IPS-18a (cell line): Measurements from ENCODE around the gene ABLIM1.

Experiments used
- H3K27ac ChIP-seq: one replicate; pipeline ENCODE4 v1.5.1; 2013; ENCODE audit warnings: low read length
- H3K27me3 ChIP-seq: one replicate; pipeline ENCODE4 v1.6.1; 2013; ENCODE audit warnings: mild to moderate bottlenecking, low read length; ENCODE audit not compliant: control insufficient read depth, insufficient read depth
- H3K36me3 ChIP-seq: one replicate; pipeline ENCODE4 v1.6.1; 2013; ENCODE audit warnings: low read depth, low read length; ENCODE audit not compliant: control insufficient read depth
- H3K4me1 ChIP-seq: one replicate; pipeline ENCODE4 v1.6.1; 2013; ENCODE audit warnings: low read depth, low read length; ENCODE audit not compliant: control insufficient read depth
- H3K4me3 ChIP-seq: one replicate; pipeline ENCODE4 v1.5.1; 2013; ENCODE audit warnings: low read length
- H3K9ac ChIP-seq: one replicate; pipeline ENCODE4 v1.6.1; 2013; ENCODE audit warnings: mild to moderate bottlenecking, low read length, moderate library complexity
- H3K9me3 ChIP-seq: one replicate; pipeline ENCODE4 v1.6.1; 2013; ENCODE audit warnings: low read depth, low read length; ENCODE audit not compliant: control insufficient read depth

The ABLIM1 gene

GRCh38 chr10:114393886-114394285 is 264.2 kb downstream of the ABLIM1 start:
- no peak overlapping the region for H3K9ac ChIP-seq
- H3K4me3 ChIP-seq: no peak overlapping the region
- no peaks in the 10 kb centered on the region for H3K36me3 ChIP-seq
- H3K27ac ChIP-seq: no peak overlapping the region
- H3K9me3 ChIP-seq: no peaks in the 10 kb centered on the region
- peaks cover 7% of the 10 kb centered on the region for H3K4me1 ChIP-seq
- no peaks in the 10 kb centered on the region for H3K27me3 ChIP-seq

DNA sequence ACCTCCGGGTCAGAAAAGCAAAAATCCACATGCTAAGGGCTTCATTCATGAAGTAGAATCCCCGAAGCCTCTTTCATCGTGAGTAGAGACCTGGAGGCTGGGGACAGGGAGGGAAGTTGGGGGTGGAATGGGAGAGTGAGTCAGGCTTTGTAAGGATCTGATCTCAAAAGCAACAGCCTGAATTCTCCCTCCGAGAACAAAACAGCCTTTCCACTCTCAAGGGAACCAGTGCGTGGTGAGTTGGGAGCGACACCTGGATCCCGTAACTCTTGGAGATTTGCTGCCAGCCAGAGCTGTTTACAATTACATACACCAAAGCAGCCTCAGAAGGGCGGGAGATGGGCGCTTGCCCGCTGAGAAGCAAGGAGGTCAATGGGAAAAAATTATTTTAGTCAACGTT is 264.6 kb downstream of the ABLIM1 start:
- Histone ChIP-seq H3K4me1 (peaks cover 7% of the 10 kb centered on the region), H3K9ac (no peak overlapping the region), H3K36me3 (no peaks in the 10 kb centered on the region), H3K27ac (no peak overlapping the region), H3K9me3 (no peaks in the 10 kb centered on the region), H3K27me3 (no peaks in the 10 kb centered on the region), H3K4me3 (no peak overlapping the region)

- no peaks in the 10 kb centered on the region for H3K27me3 ChIP-seq
- no peaks in the 10 kb centered on the region for H3K36me3 ChIP-seq
- H3K9me3 ChIP-seq: no peaks in the 10 kb centered on the region
- peaks cover 7% of the 10 kb centered on the region for H3K4me1 ChIP-seq
- no peak overlapping the region for H3K9ac ChIP-seq
- H3K4me3 ChIP-seq: no peak overlapping the region
- no peak overlapping the region for H3K27ac ChIP-seq
Measured at GRCh38 chr10:114392112-114392835, 265.8 kb downstream of the ABLIM1 start.

DNA sequence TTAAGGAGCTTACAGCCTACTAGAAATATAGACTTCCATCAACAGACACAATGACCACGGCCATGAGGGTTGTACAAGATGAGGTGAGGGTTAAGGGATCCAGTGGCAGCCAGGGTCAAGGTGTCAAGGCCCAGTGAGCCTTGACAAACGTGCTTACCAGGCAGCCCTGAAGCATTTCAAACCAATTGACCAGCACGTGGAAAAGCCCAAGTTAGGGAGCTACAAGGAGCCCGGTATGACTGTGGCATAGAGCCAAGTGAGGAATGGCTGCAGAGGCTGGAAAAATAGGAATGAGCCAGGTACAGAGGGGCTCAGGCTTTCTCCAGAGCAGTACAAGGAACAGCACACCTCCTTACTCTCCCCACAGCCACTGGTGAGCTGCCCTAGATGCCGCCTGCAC is 266.5 kb downstream of the ABLIM1 start:
- H3K27ac ChIP-seq: no peak overlapping the region
- H3K9ac ChIP-seq: no peak overlapping the region
- H3K27me3 ChIP-seq: no peaks in the 10 kb centered on the region
- no peak overlapping the region for H3K4me3 ChIP-seq
- H3K4me1 ChIP-seq: peaks cover 7% of the 10 kb centered on the region
- H3K9me3 ChIP-seq: no peaks in the 10 kb centered on the region
- no peaks in the 10 kb centered on the region for H3K36me3 ChIP-seq

DNA sequence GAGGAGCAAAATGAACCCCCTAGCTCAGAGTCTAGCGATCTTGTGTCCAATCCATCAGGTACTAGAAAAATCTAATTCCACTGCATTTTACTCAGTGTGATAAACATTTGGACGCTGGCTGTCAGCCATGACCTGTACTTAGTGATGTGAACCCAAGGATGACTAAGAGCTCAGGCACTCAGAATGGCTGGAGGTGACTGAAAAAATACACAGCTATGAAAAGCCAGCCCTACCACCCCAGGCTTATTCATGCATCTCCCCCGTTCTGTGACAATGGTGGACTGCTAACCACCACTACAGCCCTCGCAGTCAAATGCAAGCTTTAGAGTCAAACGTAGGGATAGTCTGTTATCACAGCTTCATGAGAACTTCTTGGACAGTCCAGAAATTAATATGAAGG is 268.6 kb downstream of the ABLIM1 start:
- peaks cover 7% of the 10 kb centered on the region for H3K4me1 ChIP-seq
- H3K9me3 ChIP-seq: no peaks in the 10 kb centered on the region
- no peak overlapping the region for H3K27ac ChIP-seq
- H3K9ac ChIP-seq: no peak overlapping the region
- no peaks in the 10 kb centered on the region for H3K36me3 ChIP-seq
- no peak overlapping the region for H3K4me3 ChIP-seq
- H3K27me3 ChIP-seq: no peaks in the 10 kb centered on the region

- Histone ChIP-seq H3K4me1 (no peaks in the 10 kb centered on the region), H3K4me3 (no peak overlapping the region), H3K36me3 (no peaks in the 10 kb centered on the region), H3K9me3 (no peaks in the 10 kb centered on the region), H3K27ac (no peak overlapping the region), H3K9ac (no peak overlapping the region), H3K27me3 (no peaks in the 10 kb centered on the region)
Measured at GRCh38 chr10:114388275-114388674, 269.8 kb downstream of the ABLIM1 start.

DNA sequence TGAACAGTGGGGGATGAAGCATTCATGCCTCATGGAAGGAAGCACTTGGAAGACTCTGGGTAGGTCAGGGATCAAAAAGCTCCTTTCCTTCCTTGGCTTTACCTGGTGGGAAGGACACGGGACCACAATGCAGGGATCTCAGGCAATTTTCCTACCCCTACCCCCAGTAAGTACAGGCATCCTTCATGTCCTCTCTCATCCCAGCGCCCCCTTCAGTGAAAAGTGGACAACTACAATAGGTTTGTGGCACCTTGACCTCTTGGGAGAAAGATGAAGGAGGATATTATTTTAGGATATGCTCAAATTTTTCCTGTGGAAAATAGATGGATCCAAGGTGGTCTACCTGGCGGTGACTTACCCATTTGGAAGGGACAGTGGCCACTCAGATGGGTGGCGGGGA is 270.3 kb downstream of the ABLIM1 start:
- Histone ChIP-seq H3K9me3 (no peaks in the 10 kb centered on the region), H3K27me3 (no peaks in the 10 kb centered on the region), H3K4me1 (no peaks in the 10 kb centered on the region), H3K36me3 (no peaks in the 10 kb centered on the region), H3K9ac (no peak overlapping the region), H3K4me3 (no peak overlapping the region), H3K27ac (no peak overlapping the region)

GRCh38 chr10:114386452-114386851 is 271.6 kb downstream of the ABLIM1 start:
- H3K4me3 ChIP-seq: no peak overlapping the region
- H3K36me3 ChIP-seq: no peaks in the 10 kb centered on the region
- H3K9me3 ChIP-seq: no peaks in the 10 kb centered on the region
- no peaks in the 10 kb centered on the region for H3K4me1 ChIP-seq
- H3K27me3 ChIP-seq: no peaks in the 10 kb centered on the region
- no peak overlapping the region for H3K9ac ChIP-seq
- H3K27ac ChIP-seq: no peak overlapping the region

GRCh38 chr10:114385557-114385956 is 272.5 kb downstream of the ABLIM1 start:
- H3K4me3 ChIP-seq: no peak overlapping the region
- no peaks in the 10 kb centered on the region for H3K36me3 ChIP-seq
- no peak overlapping the region for H3K27ac ChIP-seq
- no peaks in the 10 kb centered on the region for H3K9me3 ChIP-seq
- no peaks in the 10 kb centered on the region for H3K27me3 ChIP-seq
- H3K4me1 ChIP-seq: no peaks in the 10 kb centered on the region
- H3K9ac ChIP-seq: no peak overlapping the region

DNA sequence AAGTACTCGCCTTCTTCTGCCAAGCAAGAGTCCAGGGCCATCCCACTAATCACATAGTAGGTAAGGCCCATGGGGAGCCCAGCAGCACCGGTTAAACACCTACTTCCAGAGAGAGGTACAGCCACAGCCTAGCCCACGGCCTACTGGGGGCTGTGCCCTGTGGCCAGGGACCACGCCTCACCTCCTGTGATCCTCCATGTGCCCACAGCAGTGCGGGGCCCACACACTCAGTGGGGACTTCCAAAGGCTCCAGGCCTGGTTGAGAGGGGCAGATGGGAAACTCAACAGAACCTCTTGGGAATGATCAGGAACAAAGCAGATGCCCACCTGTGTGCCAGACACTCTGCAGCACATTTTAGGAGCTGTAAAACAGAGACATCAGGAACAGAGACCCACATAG is 273.5 kb downstream of the ABLIM1 start:
- Histone ChIP-seq H3K4me3 (no peak overlapping the region), H3K9ac (no peak overlapping the region), H3K4me1 (no peaks in the 10 kb centered on the region), H3K27ac (no peak overlapping the region), H3K27me3 (no peaks in the 10 kb centered on the region), H3K9me3 (no peaks in the 10 kb centered on the region), H3K36me3 (no peaks in the 10 kb centered on the region)

GRCh38 chr10:114384181-114384580 is 273.9 kb downstream of the ABLIM1 start:
- H3K27me3 ChIP-seq: no peaks in the 10 kb centered on the region
- no peak overlapping the region for H3K4me3 ChIP-seq
- H3K9ac ChIP-seq: no peak overlapping the region
- no peaks in the 10 kb centered on the region for H3K4me1 ChIP-seq
- H3K9me3 ChIP-seq: no peaks in the 10 kb centered on the region
- H3K27ac ChIP-seq: no peak overlapping the region
- no peaks in the 10 kb centered on the region for H3K36me3 ChIP-seq
